Measurements from ENCODE around the gene RGP1. TPM values are rescaled to one million over a fixed set of nuclear protein-coding genes. Genes with fewer than 3 reads are reported as not detected.

RGP1 gene
- total RNA-seq, 1 experiment from 2014 or later, result 13.8 TPM

DNA sequence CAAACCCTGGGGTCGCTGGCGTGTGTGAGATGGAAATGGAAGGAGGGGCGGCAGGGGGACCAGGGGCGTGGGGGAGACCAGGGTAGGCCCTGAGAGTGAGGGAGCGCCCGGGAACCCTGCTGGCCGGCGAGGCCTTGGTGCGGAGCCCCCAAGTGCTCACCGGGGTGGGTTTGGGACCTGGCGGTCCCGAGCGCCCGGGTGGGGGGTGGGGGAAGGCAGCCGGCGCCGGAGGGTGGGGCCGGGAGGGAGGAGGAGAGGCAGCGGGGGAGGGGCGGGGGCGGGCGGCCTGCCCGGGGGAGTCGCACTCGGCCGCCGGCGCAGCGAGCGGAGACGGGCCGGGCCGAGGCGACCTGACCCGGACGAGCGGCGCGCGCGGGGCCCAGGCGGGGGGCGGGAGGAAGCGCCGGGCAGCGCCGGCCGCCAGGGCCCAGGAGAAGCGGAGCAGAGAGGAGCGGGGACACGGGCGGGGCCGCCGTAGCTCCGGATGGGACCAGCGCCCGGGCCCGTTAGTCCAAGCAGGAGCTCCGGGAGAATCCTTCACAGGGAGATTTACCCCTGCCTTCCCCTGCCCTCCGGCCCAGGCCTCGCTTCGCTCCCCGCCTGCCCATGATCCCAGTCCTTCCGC is 42.3 kb downstream of the RGP1 start, which contains the start of gene NPR2:
Gene NPR2 (plus strand): TSS at position 295 of the 625 bp plus-strand sequence. CDS start 818 bp downstream, outside the sequence.
- no TSS peak for BruUV-seq (replicated peaks)
- CTCF ChIA-PET, result interaction anchor here (0.5 to 0.6 kb wide), 2 partner anchors 33 to 60 kb away, joined by 4 to 8 read pairs; no protein-coding TSS in a partner anchor
- no peak within 1 kb of the TSS for H3K27ac ChIP-seq (ENCODE audit: low read length)
- H3K9me2 ChIP-seq (replicated peaks; ENCODE audit: low read length), result no peaks in the 10 kb centered on the region
- intact Hi-C loops (cut with micrococcal nuclease), result loop anchor here (10.0 kb wide), 1 partner anchor 137 kb away; the partner anchor contains the start of genes CCDC107, RMRP and SIT1
- DNase-seq (no peak), ATAC-seq (no peak)
- H3K9me3 ChIP-seq (ENCODE audit: low read length), result no peaks in the 10 kb centered on the region
- H3F3A ChIP-seq (ENCODE audit: low read length, unreplicated experiment), result no peaks in the 10 kb centered on the region
- H3K4me1 ChIP-seq (ENCODE audit: insufficient read depth, low read length), result peaks cover 24% of the 10 kb centered on the region
- no peaks in the 10 kb centered on the region for H3K36me3 ChIP-seq (ENCODE audit: low read depth, low read length)
- H3K79me2 ChIP-seq (ENCODE audit: low read length), result no peaks in the 10 kb centered on the region
- TF ChIP-seq EZH2phosphoT487 (IDR thresholded peaks at IDR 0.05; ENCODE audit: borderline replicate concordance, low read length), result no peak
- no peak for TF ChIP-seq CTCF (conservative IDR thresholded peaks at IDR 0.05; ENCODE audit: low read depth, low read length)
- TF ChIP-seq EZH2 (IDR thresholded peaks at IDR 0.05; ENCODE audit: low read length, unreplicated experiment), result no peak
- POLR2A ChIA-PET (ENCODE audit: unreplicated experiment), result no interaction called here
- no peaks in the 10 kb centered on the region for H3K27me3 ChIP-seq (ENCODE audit: low read length)
- H3K9ac ChIP-seq (ENCODE audit: low read length), result no peak within 1 kb of the TSS
- no peak within 1 kb of the TSS for H3K4me3 ChIP-seq (ENCODE audit: low read length)
- H2AFZ ChIP-seq (ENCODE audit: low read length), result no peak within 1 kb of the TSS
- H4K20me1 ChIP-seq (ENCODE audit: low read length), result no peaks in the 10 kb centered on the region
- no peak within 1 kb of the TSS for H3K4me2 ChIP-seq (ENCODE audit: low read length)

GRCh38 chr9:35792024-35792813 is 43.1 kb downstream of the RGP1 start:
- no peak for TF ChIP-seq CTCF (conservative IDR thresholded peaks at IDR 0.05; ENCODE audit: low read depth, low read length)
- no peak for TF ChIP-seq EZH2phosphoT487 (IDR thresholded peaks at IDR 0.05; ENCODE audit: borderline replicate concordance, low read length)
- no peak for TF ChIP-seq EZH2 (IDR thresholded peaks at IDR 0.05; ENCODE audit: low read length, unreplicated experiment)
- Histone ChIP-seq H3K27me3 (ENCODE audit: low read length) (no peaks in the 10 kb centered on the region), H3K9me2 (replicated peaks; ENCODE audit: low read length) (no peaks in the 10 kb centered on the region), H3K9me3 (ENCODE audit: low read length) (no peaks in the 10 kb centered on the region), H3K27ac (ENCODE audit: low read length) (no peak overlapping the region), H3K79me2 (ENCODE audit: low read length) (no peaks in the 10 kb centered on the region), H3K9ac (ENCODE audit: low read length) (no peak overlapping the region), H3K4me2 (ENCODE audit: low read length) (no peak overlapping the region), H3K4me3 (ENCODE audit: low read length) (no peak overlapping the region), H4K20me1 (ENCODE audit: low read length) (no peaks in the 10 kb centered on the region), H3K4me1 (ENCODE audit: insufficient read depth, low read length) (peaks cover 26% of the 10 kb centered on the region), H3K36me3 (ENCODE audit: low read depth, low read length) (no peaks in the 10 kb centered on the region), H2AFZ (ENCODE audit: low read length) (no peak overlapping the region), H3F3A (ENCODE audit: low read length, unreplicated experiment) (no peaks in the 10 kb centered on the region)
- CTCF ChIA-PET, result interaction anchor here (0.5 to 0.6 kb wide), 2 partner anchors 33 to 59 kb away, joined by 4 to 8 read pairs; no protein-coding TSS in a partner anchor
- no TSS peak for BruUV-seq (replicated peaks)
- DNase-seq (no peak), ATAC-seq (no peak)
- POLR2A ChIA-PET (ENCODE audit: unreplicated experiment), result no interaction called here
- intact Hi-C loops (cut with micrococcal nuclease), result loop anchor here (10.0 kb wide), 1 partner anchor 137 kb away; the partner anchor contains the start of genes CCDC107, RMRP and SIT1

Data from PC-3 (cell line).